Neural crest cell (in vitro differentiated cells): Measurements from ENCODE around the gene AMOTL2. TPM values are rescaled to one million over a fixed set of nuclear protein-coding genes. Genes with fewer than 3 reads are reported as not detected.

Source experiments
- DNase-seq: peaks from one replicate; pipeline ENCODE4 v3.0.0; 2021; ENCODE audit warnings: low read depth, mixed read lengths, low spot score
- H3K27ac Mint-ChIP-seq: one replicate; pipeline ENCODE4 v1.8.0; 2021; ENCODE audit warnings: mild to moderate bottlenecking, mixed read lengths; ENCODE audit not compliant: unreplicated experiment
- H3K27me3 Mint-ChIP-seq: 2 replicates; pipeline ENCODE4 v1.8.0; 2021; ENCODE audit warnings: low read depth, mild to moderate bottlenecking, mixed read lengths
- H3K36me3 Mint-ChIP-seq: 2 replicates; pipeline ENCODE4 v1.8.0; 2021; ENCODE audit warnings: low read depth, mild to moderate bottlenecking, mixed read lengths
- H3K4me1 Mint-ChIP-seq: 2 replicates; pipeline ENCODE4 v1.8.0; 2021; ENCODE audit warnings: mixed read lengths
- H3K4me3 Mint-ChIP-seq: one replicate; pipeline ENCODE4 v1.8.0; 2021; ENCODE audit warnings: mild to moderate bottlenecking, mixed read lengths
- H3K9me3 Mint-ChIP-seq: 2 replicates; pipeline ENCODE4 v1.8.0; 2021; ENCODE audit warnings: mixed read lengths
- CTCF ChIP-seq: fragments of 200-600 bp; sonication (generic); conservative IDR thresholded peaks from 2 replicates; pipeline ENCODE4 v1.5.0; 2021; ENCODE audit warnings: antibody characterized with exemption, mild to moderate bottlenecking
- total RNA-seq: library from RNA; stranded (reverse); gene quantifications from 2 replicates; pipeline ENCODE4 v1.2.1, GENCODE V29; 2021

The AMOTL2 gene
- total RNA-seq, 1 donor from 2014 or later = 59.5 TPM

- no peak for TF ChIP-seq CTCF
- Mint-ChIP-seq H3K27ac (peak overlapping the region; percentile 12), H3K9me3 (no peaks in the 10 kb centered on the region), H3K36me3 (no peaks in the 10 kb centered on the region), H3K27me3 (no peaks in the 10 kb centered on the region), H3K4me3 (no peak overlapping the region), H3K4me1 (peaks cover 5% of the 10 kb centered on the region)
- DNase-seq = no peak
Observed at GRCh38 chr3:134338516-134339261, 35.6 kb downstream of the AMOTL2 start.

GRCh38 chr3:134338201-134338512, 36.1 kb downstream of the AMOTL2 start:
- Mint-ChIP-seq H3K27me3 (no peaks in the 10 kb centered on the region), H3K27ac (peak overlapping the region; percentile 12), H3K4me1 (peaks cover 10% of the 10 kb centered on the region), H3K4me3 (no peak overlapping the region), H3K9me3 (no peaks in the 10 kb centered on the region), H3K36me3 (no peaks in the 10 kb centered on the region)
- DNase-seq = no peak
- TF ChIP-seq CTCF = no peak

- Mint-ChIP-seq H3K27ac (peak overlapping the region; percentile 45), H3K27me3 (no peaks in the 10 kb centered on the region), H3K4me3 (no peak overlapping the region), H3K4me1 (peaks cover 12% of the 10 kb centered on the region), H3K9me3 (no peaks in the 10 kb centered on the region), H3K36me3 (no peaks in the 10 kb centered on the region)
- TF ChIP-seq CTCF = no peak
- DNase-seq = no peak
Observed at GRCh38 chr3:134337511-134338200, 36.6 kb downstream of the AMOTL2 start.

- Mint-ChIP-seq H3K36me3 (no peaks in the 10 kb centered on the region), H3K4me1 (peaks cover 12% of the 10 kb centered on the region), H3K9me3 (no peaks in the 10 kb centered on the region), H3K27me3 (no peaks in the 10 kb centered on the region), H3K27ac (no peak overlapping the region), H3K4me3 (no peak overlapping the region)
- DNase-seq = no peak
- TF ChIP-seq CTCF = no peak
Observed at GRCh38 chr3:134337071-134337482, 37.2 kb downstream of the AMOTL2 start.

- Mint-ChIP-seq H3K27me3 (no peaks in the 10 kb centered on the region), H3K27ac (no peak overlapping the region), H3K4me3 (no peak overlapping the region), H3K36me3 (no peaks in the 10 kb centered on the region), H3K9me3 (no peaks in the 10 kb centered on the region), H3K4me1 (peaks cover 12% of the 10 kb centered on the region)
- no peak for DNase-seq
- no peak for TF ChIP-seq CTCF
Observed at GRCh38 chr3:134336587-134336986, 37.7 kb downstream of the AMOTL2 start.
